HG02840 (cell line): ENCODE data around the gene SIDT2.
"Not testable (repeated sequence)": the region's sequence is repeated elsewhere in the genome, so short reads cannot be mapped to it uniquely, and the experiment has no call there.

Source experiments
- ATAC-seq: cut with Tn5 transposase; IDR thresholded peaks from one replicate; pipeline ENCODE4 v1.9.1; 2021; ENCODE audit warnings: mild to moderate bottlenecking, moderate library complexity, moderate number of reproducible peaks; ENCODE audit not compliant: unreplicated experiment, low FRiP score

SIDT2 gene

DNA sequence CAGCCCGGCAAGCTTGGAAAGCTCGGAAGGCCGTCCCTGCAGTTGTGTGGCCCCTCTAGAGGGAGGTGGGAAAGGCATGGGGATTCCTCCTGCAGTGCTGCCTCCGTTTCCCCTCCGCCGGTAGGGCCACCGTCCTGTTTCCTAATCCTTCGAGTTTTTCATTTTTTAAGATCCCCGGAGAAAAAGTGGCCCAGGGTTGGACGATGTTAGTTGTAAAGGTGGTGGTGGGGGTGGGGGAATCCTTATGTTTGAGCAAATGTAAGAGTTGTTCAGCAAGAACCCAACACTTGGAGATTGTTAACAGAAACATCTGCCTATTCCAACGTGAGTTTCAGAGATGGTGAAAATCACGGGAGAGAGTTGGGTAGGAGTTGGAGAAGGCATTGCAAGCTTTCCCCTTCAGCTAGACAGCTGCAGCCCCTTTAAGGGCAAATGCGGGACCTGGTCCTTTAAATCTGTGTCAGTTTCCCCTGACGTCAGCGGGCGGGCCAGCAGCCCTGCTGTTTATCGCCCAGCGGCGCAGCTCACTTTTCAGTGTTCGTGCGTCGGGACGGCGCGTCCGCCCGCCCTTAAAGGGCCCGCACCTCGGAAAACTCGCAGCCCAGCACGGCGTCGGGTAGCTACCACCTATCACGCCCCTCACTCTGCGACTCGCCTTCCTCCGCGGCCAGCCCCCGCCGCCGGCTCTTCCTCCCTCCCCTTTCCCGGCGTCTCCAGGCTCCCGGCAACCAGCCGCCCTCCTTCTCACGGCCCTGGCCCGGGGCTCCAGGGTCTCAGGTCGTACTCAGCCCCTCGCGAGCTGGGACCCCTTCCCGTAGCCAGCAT, at the start of gene SIDT2:
Gene SIDT2 (plus strand): TSS at position 534 of the 825 bp plus-strand sequence. CDS start 521 bp downstream, outside the sequence.
- ATAC-seq: peak; percentile 85

DNA sequence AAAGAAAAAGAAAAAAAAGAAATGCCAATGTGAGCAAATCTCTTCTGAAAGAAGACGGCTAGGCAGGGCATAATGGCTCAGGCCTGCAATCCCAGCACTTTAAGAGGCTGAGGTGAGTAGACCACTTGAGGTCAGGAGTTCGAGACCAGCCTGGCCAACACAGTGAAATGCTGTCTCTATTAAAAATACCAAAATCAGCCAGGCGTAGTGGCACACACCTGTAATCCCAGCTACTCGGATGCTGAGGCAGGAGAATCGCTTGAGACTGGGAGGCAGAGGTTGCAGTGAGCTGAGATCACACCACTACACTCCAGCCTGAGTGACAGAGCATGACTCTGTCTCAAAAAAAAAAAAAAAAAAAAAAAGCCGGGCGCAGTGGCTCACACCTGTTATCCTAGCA, 48.1 kb upstream of the SIDT2 start:
- not testable (repeated sequence) for ATAC-seq

DNA sequence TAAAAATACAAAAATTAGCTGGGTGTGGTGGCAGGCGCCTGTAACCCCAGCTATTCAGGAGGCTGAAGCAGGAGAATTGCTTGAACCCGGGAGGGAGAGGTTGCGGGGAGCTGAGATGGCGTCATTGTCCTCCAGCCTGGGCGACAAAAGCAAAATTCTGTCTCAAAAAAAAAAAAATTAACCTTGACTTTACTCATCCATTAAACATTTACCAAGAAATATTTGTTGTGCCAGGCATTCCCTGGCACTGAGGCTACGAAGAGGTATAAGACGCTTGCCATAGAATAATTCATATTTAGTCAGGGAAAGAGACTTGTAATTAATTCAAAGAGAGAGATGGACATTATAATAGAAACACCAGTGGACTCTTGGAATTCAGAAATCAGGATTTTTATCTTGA, 47.7 kb upstream of the SIDT2 start:
- no peak for ATAC-seq

DNA sequence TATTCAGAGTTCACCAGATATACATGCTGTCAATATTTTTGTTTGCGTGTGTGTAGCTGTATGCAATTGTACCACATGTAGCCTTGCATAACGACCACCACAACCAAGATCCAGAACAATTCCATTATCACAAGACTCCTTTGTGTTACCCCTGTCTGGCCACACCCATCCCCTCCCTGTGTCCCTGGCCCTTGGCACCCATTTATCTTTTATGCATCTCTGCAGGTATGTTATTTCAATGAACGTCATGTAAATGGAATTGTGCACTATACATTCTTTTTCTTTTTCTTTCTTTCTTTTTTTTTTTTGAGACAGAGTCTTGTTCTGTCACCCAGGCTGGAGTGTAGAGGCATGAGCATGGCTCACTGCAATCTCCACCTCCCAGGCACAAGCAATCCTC, 44.1 kb upstream of the SIDT2 start:
- ATAC-seq: no peak

DNA sequence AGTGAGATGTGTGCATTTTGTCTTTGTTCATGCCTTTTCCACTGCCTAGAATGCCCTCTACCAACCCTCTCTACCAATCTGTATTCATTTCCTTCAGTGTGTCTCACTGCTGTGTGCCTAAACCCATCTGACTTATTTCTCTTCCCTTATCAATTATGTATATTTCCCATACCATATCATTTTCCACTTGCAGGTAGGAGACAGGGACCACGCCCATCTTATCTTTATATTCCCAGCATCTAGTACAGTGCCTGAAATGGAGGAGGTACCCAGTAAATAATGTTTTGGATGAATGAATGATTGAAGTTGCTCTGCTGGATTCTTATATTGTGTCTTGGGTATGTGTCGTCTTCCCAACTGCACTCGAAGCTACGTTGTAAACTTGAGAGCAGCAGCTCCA, 43.6 kb upstream of the SIDT2 start:
- not testable (repeated sequence) for ATAC-seq

DNA sequence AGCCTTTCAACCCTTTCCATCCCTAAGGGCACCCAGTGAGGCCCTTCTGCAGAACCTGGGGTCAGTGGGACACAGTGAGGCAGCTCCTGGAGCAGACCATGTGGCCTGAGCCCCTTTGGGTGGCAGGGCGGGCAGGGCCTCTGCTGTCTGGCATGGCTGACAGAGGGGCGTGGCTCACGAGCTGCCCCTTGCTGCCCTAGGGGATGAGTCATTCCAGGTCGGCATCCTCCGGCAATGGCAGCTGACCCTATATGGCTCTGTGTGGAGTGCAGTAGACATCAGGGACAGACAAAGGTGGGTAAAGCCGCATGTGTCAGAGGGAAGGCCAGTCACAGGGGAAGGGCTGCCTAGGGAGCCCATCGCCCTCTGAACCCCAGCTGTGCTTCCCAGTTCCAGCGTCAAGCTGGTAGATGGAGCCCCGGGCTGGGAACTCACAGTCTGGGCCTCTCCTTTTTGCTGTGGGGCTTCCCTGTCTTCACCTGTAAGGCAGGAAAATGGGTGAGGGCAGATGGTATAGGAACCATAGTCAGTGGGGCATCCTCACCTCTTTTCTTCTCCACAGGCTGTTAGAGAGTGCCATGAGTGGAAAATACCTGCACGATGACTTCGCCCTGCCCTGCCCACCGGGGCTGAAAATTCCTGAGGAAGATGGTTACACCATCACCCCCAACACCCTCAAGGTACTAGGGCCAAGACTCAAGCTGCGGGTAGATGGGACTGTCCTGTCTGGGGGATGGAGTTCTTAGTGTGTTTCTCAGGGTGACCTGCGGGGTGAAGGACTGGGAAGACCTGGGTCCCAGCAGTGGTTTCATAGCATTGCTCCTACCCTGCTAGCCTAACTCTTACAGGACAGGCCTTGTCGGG, 41.1 kb upstream of the SIDT2 start:
- not testable (repeated sequence) for ATAC-seq

- ATAC-seq: no peak
Observed at GRCh38 chr11:117143390-117143789, 35.2 kb upstream of the SIDT2 start.

DNA sequence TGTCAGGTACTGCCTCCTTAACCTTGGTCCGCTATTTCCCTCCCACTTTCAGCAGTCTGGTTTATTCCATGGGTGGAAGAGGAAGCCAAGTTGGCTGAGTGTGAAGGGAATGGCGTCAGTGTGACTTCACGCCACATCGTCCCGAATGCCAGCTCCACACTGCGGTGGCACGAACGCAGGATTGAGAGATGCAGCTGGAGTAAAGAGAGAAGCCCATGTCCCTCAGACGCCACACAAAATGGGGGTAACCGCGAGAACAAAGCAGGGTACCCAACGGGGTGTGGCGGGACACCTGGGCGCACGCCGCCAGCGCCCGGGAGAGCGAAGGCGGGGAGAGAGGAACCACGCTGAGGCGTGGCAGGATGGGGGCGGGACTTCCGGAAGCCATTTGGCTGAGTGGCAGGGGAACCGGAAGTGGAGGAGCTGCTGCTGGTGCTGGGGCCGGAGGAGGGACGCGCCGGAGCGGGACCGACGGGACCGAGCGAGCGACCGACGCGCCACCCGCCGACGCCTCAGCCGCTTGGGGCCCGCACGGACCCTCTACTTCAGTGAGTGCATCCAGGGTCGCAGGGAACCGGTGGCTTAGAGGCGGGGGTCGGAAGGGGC, 34.6 kb upstream of the SIDT2 start, which contains the start of gene PAFAH1B2:
Gene PAFAH1B2 (plus strand): TSS at position 417 of the 606 bp plus-strand sequence. CDS start 8,161 bp downstream, outside the sequence.
- ATAC-seq: peak; percentile 94

GRCh38 chr11:117144477-117145392, 33.8 kb upstream of the SIDT2 start:
- peak; percentile 56 for ATAC-seq

DNA sequence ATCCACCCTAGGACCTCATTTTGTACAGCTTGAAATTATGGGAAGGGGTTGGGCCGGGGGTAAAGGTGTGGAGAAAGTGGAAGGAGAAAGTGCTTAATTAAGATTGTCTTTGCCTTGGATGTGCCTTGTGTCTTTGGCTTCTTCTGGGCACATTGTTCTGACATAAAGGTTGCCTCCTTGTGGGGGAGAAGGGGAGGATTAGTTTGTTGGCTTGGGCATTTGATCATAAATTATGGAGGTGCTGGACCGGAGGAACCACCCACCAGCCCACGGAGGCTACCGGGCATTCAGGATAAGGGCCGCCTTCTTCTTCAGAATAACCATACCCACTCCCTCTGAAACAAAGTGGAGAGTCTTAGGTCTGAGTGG, 33.2 kb upstream of the SIDT2 start:
- no peak for ATAC-seq

DNA sequence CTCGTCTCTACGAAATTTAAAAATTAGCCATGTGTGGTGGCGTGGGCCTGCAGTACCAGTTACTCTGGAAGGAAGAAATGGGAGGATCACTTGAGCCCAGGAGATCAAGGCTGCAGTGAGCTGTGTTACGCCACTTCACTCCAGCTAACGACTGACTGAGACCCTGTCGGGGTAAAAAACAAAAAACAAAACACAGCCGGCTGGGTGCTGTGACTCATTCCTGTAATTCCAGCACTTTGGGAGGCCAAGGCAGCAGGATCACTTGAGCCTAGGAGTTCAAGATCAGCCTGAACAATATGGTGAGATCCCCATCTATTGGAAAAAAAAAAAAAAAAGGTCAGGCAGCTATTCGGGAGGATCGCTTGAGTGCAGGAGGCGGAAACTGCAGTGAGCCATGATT, 32.0 kb upstream of the SIDT2 start:
- ATAC-seq: no peak

DNA sequence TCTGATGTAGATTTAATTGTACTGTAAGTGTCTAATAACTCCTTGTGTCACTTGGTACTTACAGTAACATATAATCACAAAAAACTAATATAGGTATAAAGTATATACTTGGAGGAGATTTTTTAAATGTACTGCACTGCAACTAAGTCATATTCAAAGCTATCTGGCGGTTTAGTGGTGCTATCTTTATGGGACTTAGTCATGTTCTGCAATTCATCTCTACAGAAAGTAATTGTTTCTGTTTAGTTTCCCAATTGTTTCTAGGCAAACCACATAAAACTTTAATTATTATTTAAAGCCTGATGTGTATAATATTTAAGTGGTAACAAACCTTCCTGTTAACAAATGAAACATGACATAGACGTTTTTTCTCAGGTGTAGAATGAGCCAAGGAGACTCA, 26.5 kb upstream of the SIDT2 start:
- ATAC-seq: no peak

DNA sequence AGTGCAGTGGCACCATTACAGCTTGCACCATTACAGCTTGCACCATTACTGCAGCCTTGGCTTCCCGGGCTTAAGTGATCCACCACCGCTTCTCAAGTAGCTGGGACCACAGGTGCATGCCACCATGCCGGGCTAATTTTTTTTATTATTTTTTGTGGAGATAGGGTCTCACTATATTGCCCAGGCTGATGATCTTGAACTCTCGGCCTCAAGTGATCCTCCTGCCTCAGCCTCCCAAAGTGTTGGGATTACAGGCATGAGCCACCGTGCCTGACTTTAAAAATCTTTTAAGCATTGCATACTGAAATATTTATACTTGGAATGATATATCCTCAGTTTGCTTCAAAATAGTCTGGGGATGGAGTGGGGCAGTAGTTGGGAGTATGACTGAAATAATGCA, 24.1 kb upstream of the SIDT2 start:
- no peak for ATAC-seq

DNA sequence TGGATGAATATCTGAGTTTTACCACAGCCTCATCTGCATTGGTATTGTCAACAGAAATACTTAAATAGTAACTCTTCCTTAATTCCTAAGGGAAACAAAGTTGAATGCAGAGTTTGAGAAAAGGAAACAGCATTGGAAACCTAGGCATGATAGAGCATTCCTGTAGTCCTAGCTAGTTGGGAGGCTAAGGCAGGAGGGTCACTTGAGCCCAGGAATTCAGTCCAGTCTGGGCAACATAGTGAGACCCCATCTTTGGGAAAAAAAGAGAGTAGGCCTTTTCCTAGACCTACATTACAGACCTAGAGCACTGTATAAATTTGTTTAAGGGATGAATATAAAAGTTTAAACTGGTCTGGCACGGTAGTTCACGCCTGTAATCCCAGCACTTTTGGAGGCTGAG, 21.0 kb upstream of the SIDT2 start:
- no peak for ATAC-seq

GRCh38 chr11:117159892-117160291, 18.7 kb upstream of the SIDT2 start:
- ATAC-seq: no peak

DNA sequence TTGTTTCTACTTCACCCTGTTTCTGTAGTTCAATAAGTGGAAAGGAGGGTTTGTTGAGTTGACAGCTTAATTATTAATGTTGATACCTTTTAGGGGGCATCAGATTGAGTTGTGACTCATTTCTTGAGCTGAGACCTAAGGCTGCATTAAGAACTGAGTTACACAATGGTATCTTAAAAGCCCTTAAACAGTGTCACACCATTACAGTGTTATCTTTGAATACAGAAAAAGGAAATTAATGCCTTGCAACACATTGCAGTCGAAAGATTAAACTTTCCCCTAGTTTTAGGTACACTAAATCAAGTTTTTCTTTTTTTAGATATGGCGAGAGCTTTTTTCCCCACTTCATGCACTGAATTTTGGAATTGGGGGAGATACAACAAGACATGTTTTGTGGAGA, 17.7 kb upstream of the SIDT2 start:
- no peak for ATAC-seq

- ATAC-seq: no peak
Observed at GRCh38 chr11:117166491-117166890, 12.1 kb upstream of the SIDT2 start.

DNA sequence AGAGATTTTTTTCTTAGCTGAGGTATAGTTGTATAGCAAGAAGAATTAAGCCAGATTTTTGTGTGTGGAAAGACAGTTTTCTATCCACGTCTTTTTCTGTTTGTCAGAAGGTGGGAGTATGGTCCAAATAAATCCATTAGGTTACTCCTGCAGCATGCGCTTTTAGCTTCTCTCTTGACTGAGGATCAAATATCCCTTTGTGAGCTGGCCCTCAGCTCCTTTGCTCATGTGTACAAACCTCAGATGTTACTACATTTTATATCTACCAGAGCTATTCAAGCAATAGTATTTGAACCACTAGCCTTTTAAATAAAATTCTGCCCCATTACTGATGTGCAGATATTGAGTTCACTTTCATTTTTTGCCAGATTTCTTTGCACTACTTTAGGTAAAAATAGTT, 8.8 kb upstream of the SIDT2 start:
- no peak for ATAC-seq

GRCh38 chr11:117170210-117170609, 8.3 kb upstream of the SIDT2 start:
- no peak for ATAC-seq

GRCh38 chr11:117171007-117171403, 7.5 kb upstream of the SIDT2 start:
- no peak for ATAC-seq
